ENCODE data around the gene IFT57. TPM values are rescaled to one million over a fixed set of nuclear protein-coding genes. Genes with fewer than 3 reads are reported as not detected.

IFT57 gene
- total and polyA plus RNA-seq, 9 of the 15 experiments (the other 6 are each of a cell fraction or from before 2014, with no cell fraction given): 1.5 to 20.1 (median 9.9) TPM

GRCh38 chr3:108113975-108114374 is 108.2 kb downstream of the IFT57 start (continued):
- TF ChIP-seq ZMIZ1 (IDR thresholded peaks at IDR 0.05; ENCODE audit: low read depth in 2 of 2, low read length in 2 of 2) (no peak), PKNOX1 (IDR thresholded peaks at IDR 0.05) (no peak), ZC3H4 (CRISPR knock-in tag; IDR thresholded peaks at IDR 0.05; ENCODE audit: borderline replicate concordance) (no peak), TEAD4 (IDR thresholded peaks at IDR 0.05; ENCODE audit: low read length) (no peak), TEAD4 (CRISPR knock-in tag; IDR thresholded peaks at IDR 0.05; ENCODE audit: borderline replicate concordance) (no peak), ZNF785 (CRISPR knock-in tag; IDR thresholded peaks at IDR 0.05) (no peak), STAT5B (CRISPR knock-in tag; IDR thresholded peaks at IDR 0.05) (no peak)
- TF ChIP-seq, protein P1, sequence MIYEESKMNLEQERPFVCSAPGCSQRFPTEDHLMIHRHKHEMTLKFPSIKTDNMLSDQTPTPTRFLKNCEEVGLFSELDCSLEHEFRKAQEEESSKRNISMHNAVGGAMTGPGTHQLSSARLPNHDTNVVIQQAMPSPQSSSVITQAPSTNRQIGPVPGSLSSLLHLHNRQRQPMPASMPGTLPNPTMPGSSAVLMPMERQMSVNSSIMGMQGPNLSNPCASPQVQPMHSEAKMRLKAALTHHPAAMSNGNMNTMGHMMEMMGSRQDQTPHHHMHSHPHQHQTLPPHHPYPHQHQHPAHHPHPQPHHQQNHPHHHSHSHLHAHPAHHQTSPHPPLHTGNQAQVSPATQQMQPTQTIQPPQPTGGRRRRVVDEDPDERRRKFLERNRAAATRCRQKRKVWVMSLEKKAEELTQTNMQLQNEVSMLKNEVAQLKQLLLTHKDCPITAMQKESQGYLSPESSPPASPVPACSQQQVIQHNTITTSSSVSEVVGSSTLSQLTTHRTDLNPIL (CRISPR knock-in tag; IDR thresholded peaks at IDR 0.05): no peak
